ENCODE data around the gene COL9A1.
"Not testable (repeated sequence)": the region's sequence is repeated elsewhere in the genome, so short reads cannot be mapped to it uniquely, and the experiment has no call there.

Gene COL9A1

GRCh38 chr6:70303034-70303525 lies at the start of gene COL9A1:
TSS of gene COL9A1 (minus strand) at chr6:70303084. CDS start at chr6:70302924, 160 bp downstream.
- no peak for DNase-seq

GRCh38 chr6:70351461-70351860 lies 48.6 kb upstream of the COL9A1 start:
- DNase-seq, result no peak

- DNase-seq, result no peak
Measured at GRCh38 chr6:70345619-70346018, 42.7 kb upstream of the COL9A1 start.

GRCh38 chr6:70343313-70343712 lies 40.4 kb upstream of the COL9A1 start:
- DNase-seq, result no peak

GRCh38 chr6:70339810-70340209 lies 36.9 kb upstream of the COL9A1 start:
- not testable (repeated sequence) for DNase-seq

- no peak for DNase-seq
Measured at GRCh38 chr6:70338775-70339174, 35.9 kb upstream of the COL9A1 start.

GRCh38 chr6:70337743-70338105 lies 34.8 kb upstream of the COL9A1 start:
- no peak for DNase-seq

- DNase-seq, result no peak
Measured at GRCh38 chr6:70336996-70337742, 34.3 kb upstream of the COL9A1 start.

- no peak for DNase-seq
Measured at GRCh38 chr6:70327036-70327435, 24.2 kb upstream of the COL9A1 start.

GRCh38 chr6:70325009-70325408 lies 22.1 kb upstream of the COL9A1 start:
- no peak for DNase-seq

- not testable (repeated sequence) for DNase-seq
Measured at GRCh38 chr6:70317799-70318198, 14.9 kb upstream of the COL9A1 start.

- DNase-seq, result no peak
Measured at GRCh38 chr6:70315079-70315751, 12.3 kb upstream of the COL9A1 start.

GRCh38 chr6:70314296-70314695 lies 11.4 kb upstream of the COL9A1 start:
- no peak for DNase-seq

- DNase-seq, result no peak
Measured at GRCh38 chr6:70312165-70312745, 9.4 kb upstream of the COL9A1 start.

- no peak for DNase-seq
Measured at GRCh38 chr6:70310063-70310694, 7.3 kb upstream of the COL9A1 start.

- DNase-seq, result no peak
Measured at GRCh38 chr6:70309243-70309642, 6.4 kb upstream of the COL9A1 start.

- DNase-seq, result not testable (repeated sequence)
Measured at GRCh38 chr6:70308142-70308541, 5.3 kb upstream of the COL9A1 start.

GRCh38 chr6:70307008-70307407 lies 4.1 kb upstream of the COL9A1 start:
- no peak for DNase-seq

GRCh38 chr6:70304616-70305015 lies 1.7 kb upstream of the COL9A1 start:
- DNase-seq, result no peak

- no peak for DNase-seq
Measured at GRCh38 chr6:70299456-70299855, 3.4 kb downstream of the COL9A1 start.

- DNase-seq, result no peak
Measured at GRCh38 chr6:70298068-70298467, 4.8 kb downstream of the COL9A1 start.

GRCh38 chr6:70292193-70292592 lies 10.7 kb downstream of the COL9A1 start:
- no peak for DNase-seq

- DNase-seq, result no peak
Measured at GRCh38 chr6:70289299-70289698, 13.6 kb downstream of the COL9A1 start.

GRCh38 chr6:70286905-70287304 lies 16.0 kb downstream of the COL9A1 start:
- DNase-seq, result no peak

Data from bone marrow (tissue), 2 donors.